PC-9 (cell line): ENCODE measurements around the gene CYSRT1. TPM values are rescaled to one million over a fixed set of nuclear protein-coding genes. Genes with fewer than 3 reads are reported as not detected.

Experiments
- BruUV-seq: library from RNA; stranded (reverse); fragments of 400-500 nt; replicated peaks from 2 replicates; lab custom pipeline; 2021; lab: Mats Ljungman, UMichigan
- CTCF ChIA-PET: fragments of 300-600 bp; sonication (Branson Sonifier 250); formaldehyde crosslinking; loops from one replicate; lab custom pipeline; 2022; ENCODE audit warnings: antibody characterized with exemption; lab: Charles Lee
- POLR2A ChIA-PET: fragments of 300-600 bp; sonication (Branson Sonifier 250); formaldehyde crosslinking; loops from one replicate; lab custom pipeline; 2022; ENCODE audit warnings: antibody characterized with exemption; ENCODE audit not compliant: unreplicated experiment; lab: Charles Lee
- DNase-seq, 2 experiments: peaks; one replicate each; pipeline versions ENCODE4 v3.0.0 to v3.0.0-alpha.2; 2015 to 2022; ENCODE audit warnings: mixed read lengths in 1 of 2
- H2AFZ ChIP-seq: fragments of 200-600 bp; sonication (generic); 2 replicates; pipeline ENCODE4 v1.8.1; 2017; ENCODE audit warnings: antibody characterized with exemption
- H3F3A ChIP-seq: fragments of 200-600 bp; sonication (generic); 2 replicates; pipeline ENCODE4 v1.8.1; 2017; ENCODE audit warnings: antibody characterized with exemption, mild to moderate bottlenecking, low read depth; ENCODE audit not compliant: insufficient read depth
- H3K27ac ChIP-seq: fragments of 200-600 bp; sonication (generic); 2 replicates; pipeline ENCODE4 v1.6.1; 2016; ENCODE audit warnings: mixed run types
- H3K27me3 ChIP-seq: fragments of 200-600 bp; sonication (generic); 2 replicates; pipeline ENCODE4 v1.6.1; 2016; ENCODE audit warnings: low read depth, mixed run types; ENCODE audit not compliant: insufficient read depth
- H3K36me3 ChIP-seq: fragments of 200-600 bp; sonication (generic); 2 replicates; pipeline ENCODE4 v1.6.1; 2016; ENCODE audit warnings: low read depth, mixed run types
- H3K4me1 ChIP-seq: fragments of 200-600 bp; sonication (generic); replicated peaks from 2 replicates; pipeline ENCODE4 v1.6.1; 2016; ENCODE audit warnings: mixed run types; ENCODE audit not compliant: insufficient read depth
- H3K4me2 ChIP-seq: fragments of 200-600 bp; sonication (generic); 2 replicates; pipeline ENCODE4 v1.6.1; 2017; ENCODE audit warnings: mixed run types
- H3K4me3 ChIP-seq: fragments of 200-600 bp; sonication (generic); 2 replicates; pipeline ENCODE4 v1.6.1; 2016; ENCODE audit warnings: mixed run types
- H3K79me2 ChIP-seq: fragments of 200-600 bp; sonication (generic); 2 replicates; pipeline ENCODE4 v1.6.1; 2017; ENCODE audit warnings: low read depth, mixed run types
- H3K9me2 ChIP-seq: fragments of 200-600 bp; sonication (generic); 2 replicates; pipeline ENCODE4 v1.8.1; 2017; ENCODE audit warnings: mild to moderate bottlenecking; ENCODE audit not compliant: insufficient read depth
- H3K9me3 ChIP-seq: fragments of 200-600 bp; sonication (generic); 2 replicates; pipeline ENCODE4 v1.8.1; 2016; ENCODE audit warnings: low read depth; ENCODE audit not compliant: insufficient read depth
- H4K20me1 ChIP-seq: fragments of 200-600 bp; sonication (generic); 2 replicates; pipeline ENCODE4 v1.8.1; 2017; ENCODE audit not compliant: insufficient read depth
- EZH2 ChIP-seq: fragments of 200-600 bp; sonication (generic); IDR thresholded peaks from 2 replicates; pipeline ENCODE4 v1.8.0; 2017; ENCODE audit warnings: antibody characterized with exemption, low read depth
- intact Hi-C: fragments of 100-400 bp; cut with micrococcal nuclease; formaldehyde crosslinking; loops from one replicate; pipeline ENCODE4 v1.10.0; 2022; ENCODE audit not compliant: unreplicated experiment
- total RNA-seq: library from RNA; stranded (reverse); gene quantifications from 2 replicates; pipeline ENCODE4 v1.2.3, GENCODE V29; 2021
- TF ChIP-seq, protein P1 (sequence below): fragments of 200-600 bp; sonication (generic); conservative IDR thresholded peaks from 2 replicates; pipeline ENCODE4 v1.6.1; 2017; ENCODE audit warnings: mixed run types, antibody characterized with exemption, mild to moderate bottlenecking, moderate library complexity

Gene CYSRT1
- total RNA-seq, 1 experiment from 2014 or later, result 15.2 TPM

DNA sequence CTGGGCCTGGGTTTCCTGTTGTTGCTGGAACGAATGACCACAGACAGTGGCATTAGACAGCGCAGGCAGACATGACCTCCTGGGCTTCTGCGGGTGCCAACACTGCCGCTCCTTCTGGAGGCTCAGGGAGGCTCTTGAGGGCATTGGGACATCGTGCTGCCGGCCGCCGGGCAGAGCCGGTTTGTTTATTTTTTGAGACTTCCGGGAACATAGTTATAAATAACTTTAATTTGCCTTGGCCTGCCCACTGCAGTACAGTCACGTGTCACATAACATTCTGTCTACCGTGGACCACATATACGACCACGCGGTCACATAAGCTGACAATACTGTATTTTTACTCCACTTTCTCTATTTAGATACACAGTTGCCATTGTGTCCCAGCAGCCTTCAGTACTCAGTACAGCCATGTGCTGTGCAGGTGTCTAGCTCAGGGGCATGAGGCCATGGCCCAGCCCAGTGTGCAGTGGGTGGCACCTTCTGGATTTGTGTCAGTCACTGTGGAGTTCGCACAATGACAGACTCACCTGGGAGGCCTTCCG is 44.3 kb downstream of the CYSRT1 start:
- H3K27ac ChIP-seq, result no peak overlapping the region

DNA sequence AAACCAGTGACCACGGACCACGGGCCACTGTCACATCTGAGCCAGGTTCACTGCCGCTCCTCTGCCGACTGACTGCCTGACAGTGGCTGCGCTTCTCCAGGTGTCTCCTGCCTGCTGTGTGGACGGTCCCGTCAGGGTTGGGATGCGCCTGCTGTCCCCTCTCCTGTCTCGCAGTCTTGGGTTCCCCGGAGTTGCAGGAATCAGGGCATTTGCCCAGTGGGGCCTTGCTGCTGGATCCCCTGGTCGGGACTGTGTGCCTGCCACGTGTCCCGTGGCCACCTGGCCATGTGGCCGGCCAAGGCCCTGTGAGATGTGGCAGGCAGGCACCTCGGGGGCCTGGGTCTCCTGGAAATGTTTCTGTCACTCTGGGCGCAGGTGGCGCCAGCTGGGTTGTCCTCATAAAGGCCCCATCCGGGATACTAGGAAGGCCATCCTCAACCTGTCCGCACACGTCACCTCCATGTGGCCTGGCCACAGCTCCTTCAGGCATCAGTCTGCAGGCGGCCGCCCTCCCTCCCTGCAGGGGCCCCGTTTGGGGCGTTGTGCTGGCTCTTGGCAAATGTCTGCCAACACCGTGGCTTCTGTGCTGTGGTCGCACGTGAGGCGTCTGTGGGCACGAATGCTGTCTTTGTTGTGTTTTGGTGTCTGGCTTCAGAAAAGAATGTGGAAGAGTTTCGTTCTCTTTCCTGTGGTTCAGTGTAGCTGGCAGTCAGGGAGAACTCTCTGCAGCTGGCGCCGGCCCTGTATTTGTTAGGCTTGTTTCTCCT is 46.1 kb downstream of the CYSRT1 start:
- Histone ChIP-seq H3K4me1 (no peaks in the 10 kb centered on the region), H3K4me3 (no peak overlapping the region), H4K20me1 (peaks cover 12% of the 10 kb centered on the region; the same call in 1 of the 2 replicates), H3K9me3 (no peaks in the 10 kb centered on the region), H3K4me2 (no peak overlapping the region), H3K27ac (no peak overlapping the region), H3K36me3 (no peaks in the 10 kb centered on the region), H3K79me2 (no peaks in the 10 kb centered on the region), H3K27me3 (no peaks in the 10 kb centered on the region), H2AFZ (no peak overlapping the region), H3F3A (peaks cover 12% of the 10 kb centered on the region; the same call in 1 of the 2 replicates), H3K9me2 (no peaks in the 10 kb centered on the region)
- DNase-seq, result no peak
- TF ChIP-seq EZH2, result no peak
- TF ChIP-seq, protein P1, sequence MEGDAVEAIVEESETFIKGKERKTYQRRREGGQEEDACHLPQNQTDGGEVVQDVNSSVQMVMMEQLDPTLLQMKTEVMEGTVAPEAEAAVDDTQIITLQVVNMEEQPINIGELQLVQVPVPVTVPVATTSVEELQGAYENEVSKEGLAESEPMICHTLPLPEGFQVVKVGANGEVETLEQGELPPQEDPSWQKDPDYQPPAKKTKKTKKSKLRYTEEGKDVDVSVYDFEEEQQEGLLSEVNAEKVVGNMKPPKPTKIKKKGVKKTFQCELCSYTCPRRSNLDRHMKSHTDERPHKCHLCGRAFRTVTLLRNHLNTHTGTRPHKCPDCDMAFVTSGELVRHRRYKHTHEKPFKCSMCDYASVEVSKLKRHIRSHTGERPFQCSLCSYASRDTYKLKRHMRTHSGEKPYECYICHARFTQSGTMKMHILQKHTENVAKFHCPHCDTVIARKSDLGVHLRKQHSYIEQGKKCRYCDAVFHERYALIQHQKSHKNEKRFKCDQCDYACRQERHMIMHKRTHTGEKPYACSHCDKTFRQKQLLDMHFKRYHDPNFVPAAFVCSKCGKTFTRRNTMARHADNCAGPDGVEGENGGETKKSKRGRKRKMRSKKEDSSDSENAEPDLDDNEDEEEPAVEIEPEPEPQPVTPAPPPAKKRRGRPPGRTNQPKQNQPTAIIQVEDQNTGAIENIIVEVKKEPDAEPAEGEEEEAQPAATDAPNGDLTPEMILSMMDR, result no peak
- intact Hi-C loops, result no loop called here
- ChIA-PET CTCF (interaction anchor here (0.6 kb wide), 1 partner anchor 238 kb away, joined by 3 read pairs; no protein-coding TSS in a partner anchor), POLR2A (no interaction called here)
- BruUV-seq, result no TSS peak

More for the DNA sequence above, 44.3 kb downstream of the CYSRT1 start:
- no peaks in the 10 kb centered on the region for H3F3A ChIP-seq
- BruUV-seq, result no TSS peak
- no peaks in the 10 kb centered on the region for H3K4me1 ChIP-seq
- H3K9me2 ChIP-seq, result no peaks in the 10 kb centered on the region
- ChIA-PET POLR2A (no interaction called here), CTCF (interaction anchor here (0.6 kb wide), 1 partner anchor 68 kb away, joined by 5 read pairs; no protein-coding TSS in a partner anchor)
- H3K27me3 ChIP-seq, result no peaks in the 10 kb centered on the region
- H3K4me3 ChIP-seq, result no peak overlapping the region
- H3K4me2 ChIP-seq, result no peak overlapping the region
- peaks cover 12% of the 10 kb centered on the region; the same call in 1 of the 2 replicates for H4K20me1 ChIP-seq
- no peak for DNase-seq
- no peaks in the 10 kb centered on the region for H3K9me3 ChIP-seq
- H3K36me3 ChIP-seq, result no peaks in the 10 kb centered on the region
- no peak overlapping the region for H2AFZ ChIP-seq
- TF ChIP-seq, protein P1, result no peak
- TF ChIP-seq EZH2, result no peak
- no peaks in the 10 kb centered on the region for H3K79me2 ChIP-seq
- intact Hi-C loops, result no loop called here

DNA sequence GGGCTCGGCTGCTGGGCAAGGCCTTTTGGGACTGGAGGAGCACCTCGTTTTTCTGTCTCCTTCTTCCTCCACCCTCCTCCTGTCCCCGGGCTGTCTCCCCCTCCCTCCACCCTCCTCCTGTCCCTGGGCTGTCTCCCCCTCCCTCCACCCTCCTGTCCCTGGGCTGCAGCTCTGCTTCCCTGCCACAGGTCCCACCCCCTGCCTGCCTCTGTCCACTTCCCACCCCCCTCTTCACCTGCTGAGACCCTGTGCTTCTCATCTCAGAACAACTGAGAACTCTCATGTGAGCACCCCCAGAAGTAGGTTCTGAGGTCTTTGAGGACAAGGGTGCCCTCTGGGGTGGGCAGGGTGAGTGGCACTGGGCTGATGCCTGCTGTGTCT is 46.7 kb downstream of the CYSRT1 start:
- BruUV-seq, result no TSS peak
- intact Hi-C loops, result no loop called here
- DNase-seq, result no peak
- no peak overlapping the region for H2AFZ ChIP-seq
- ChIA-PET CTCF (no interaction called here), POLR2A (no interaction called here)
- no peaks in the 10 kb centered on the region for H3K9me3 ChIP-seq
- H3K4me2 ChIP-seq, result no peak overlapping the region
- no peak overlapping the region for H3K4me3 ChIP-seq
- TF ChIP-seq EZH2, result no peak
- TF ChIP-seq, protein P1, result no peak
- H3K4me1 ChIP-seq, result peaks cover 5% of the 10 kb centered on the region
- H3K36me3 ChIP-seq, result no peaks in the 10 kb centered on the region
- H3K79me2 ChIP-seq, result no peaks in the 10 kb centered on the region
- peaks cover 12% of the 10 kb centered on the region; the same call in 1 of the 2 replicates for H4K20me1 ChIP-seq
- peaks cover 18% of the 10 kb centered on the region; the same call in 1 of the 2 replicates for H3F3A ChIP-seq
- H3K27me3 ChIP-seq, result no peaks in the 10 kb centered on the region
- H3K27ac ChIP-seq, result no peak overlapping the region
- no peaks in the 10 kb centered on the region for H3K9me2 ChIP-seq
